SW480 (cell line): Measurements from ENCODE around the gene SPINK14.

Experiments
- DNase-seq: peaks from one replicate; pipeline ENCODE4 v3.0.0-alpha.2; 2016; ENCODE audit warnings: low spot score

The SPINK14 gene

GRCh38 chr5:148201151-148201550, 32.8 kb downstream of the SPINK14 start:
- DNase-seq, result no peak

DNA sequence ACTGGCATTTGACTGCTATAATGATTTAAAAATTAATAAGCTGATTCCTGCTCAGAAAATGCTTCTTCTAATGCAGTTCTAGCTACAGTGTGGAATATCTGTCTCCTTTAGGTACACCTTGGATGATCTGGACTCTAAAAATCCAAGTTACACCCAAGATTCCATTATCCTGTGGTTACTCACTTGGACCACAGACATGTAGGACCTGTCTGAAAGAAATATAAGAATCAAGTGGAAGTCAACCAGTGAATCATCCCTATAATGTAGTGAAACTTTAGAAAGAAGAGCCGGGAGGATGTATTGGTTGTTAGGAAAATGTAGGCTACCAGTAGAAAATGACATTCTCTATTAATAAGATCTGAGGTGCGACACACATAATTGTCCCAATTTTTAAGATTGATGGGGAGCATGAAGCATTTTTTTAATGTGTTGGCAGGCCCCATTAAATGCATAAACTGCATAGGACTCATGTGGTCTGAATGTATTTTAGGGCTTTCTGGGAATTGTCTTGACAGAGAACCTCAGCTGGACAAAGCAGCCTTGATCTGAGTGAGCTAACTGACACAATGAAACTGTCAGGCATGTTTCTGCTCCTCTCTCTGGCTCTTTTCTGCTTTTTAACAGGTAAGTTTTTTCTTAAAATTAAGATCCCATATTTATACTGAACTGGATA, 34.3 kb downstream of the SPINK14 start, which contains the start of gene SPINK6:
SPINK6 (plus strand) TSS at position 512 of the 673 bp plus-strand sequence; CDS start at position 567, 55 bp downstream.
- no peak for DNase-seq

DNA sequence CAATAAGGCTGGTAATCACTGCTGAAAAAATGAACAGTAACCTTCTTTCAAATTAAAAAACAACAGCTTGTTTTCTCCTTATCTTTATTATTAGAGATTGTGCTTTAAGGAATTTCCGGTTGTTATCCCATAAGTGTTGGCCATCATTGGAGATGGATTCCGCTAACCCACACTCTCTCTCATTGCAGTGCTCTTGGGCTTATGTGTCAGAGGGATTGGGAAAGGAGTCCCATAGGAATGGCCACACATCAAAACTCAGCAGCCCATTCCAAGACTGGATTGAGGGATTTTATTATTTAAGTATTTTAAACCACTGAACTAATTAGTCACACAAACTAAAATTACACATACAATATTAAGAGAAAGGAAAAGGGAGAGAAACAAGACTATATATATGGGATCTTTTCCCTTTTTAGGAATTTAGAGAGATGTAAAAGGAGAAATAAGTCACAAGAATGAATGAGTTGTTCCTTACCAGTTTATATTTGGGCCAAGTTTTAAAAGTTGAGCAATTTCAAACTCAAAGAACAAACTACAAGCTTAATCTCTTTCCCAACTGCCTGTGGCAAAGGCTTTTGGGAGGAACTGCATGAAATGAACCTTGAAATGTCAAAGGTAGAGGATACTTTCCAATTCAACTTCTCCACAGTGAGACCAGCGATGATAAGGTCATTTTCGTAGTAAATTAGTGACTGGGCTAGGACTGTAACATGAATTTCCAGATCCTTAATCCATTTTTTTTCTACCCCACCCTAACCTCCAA, 36.9 kb downstream of the SPINK14 start:
- no peak for DNase-seq

GRCh38 chr5:148205865-148206264, 37.5 kb downstream of the SPINK14 start:
- no peak for DNase-seq

- no peak for DNase-seq
Measured at GRCh38 chr5:148206620-148207019, 38.3 kb downstream of the SPINK14 start.

GRCh38 chr5:148208226-148208625, 39.9 kb downstream of the SPINK14 start:
- no peak for DNase-seq

- no peak for DNase-seq
Measured at GRCh38 chr5:148209151-148209770, 40.9 kb downstream of the SPINK14 start.

DNA sequence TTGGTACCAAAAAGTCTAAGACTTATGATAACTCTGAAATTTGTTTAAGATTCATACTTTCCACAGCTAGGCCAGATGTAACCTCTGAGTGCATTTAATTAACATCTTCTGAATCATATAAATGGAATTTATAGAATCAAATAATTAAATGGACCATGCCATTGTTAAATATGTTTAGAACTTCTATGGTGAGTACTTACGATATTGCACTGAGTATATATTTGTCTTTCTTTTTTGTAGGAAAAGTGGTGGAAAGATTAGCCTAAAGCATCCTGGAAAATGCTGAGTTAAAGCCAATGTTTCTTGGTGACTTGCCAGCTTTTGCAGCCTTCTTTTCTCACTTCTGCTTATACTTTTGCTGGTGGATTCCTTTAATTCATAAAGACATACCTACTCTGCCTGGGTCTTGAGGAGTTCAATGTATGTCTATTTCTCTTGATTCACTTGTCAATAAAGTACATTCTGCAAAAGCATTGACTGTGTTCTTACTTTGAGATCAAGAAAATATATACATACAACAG, 46.4 kb downstream of the SPINK14 start:
- no peak for DNase-seq

DNA sequence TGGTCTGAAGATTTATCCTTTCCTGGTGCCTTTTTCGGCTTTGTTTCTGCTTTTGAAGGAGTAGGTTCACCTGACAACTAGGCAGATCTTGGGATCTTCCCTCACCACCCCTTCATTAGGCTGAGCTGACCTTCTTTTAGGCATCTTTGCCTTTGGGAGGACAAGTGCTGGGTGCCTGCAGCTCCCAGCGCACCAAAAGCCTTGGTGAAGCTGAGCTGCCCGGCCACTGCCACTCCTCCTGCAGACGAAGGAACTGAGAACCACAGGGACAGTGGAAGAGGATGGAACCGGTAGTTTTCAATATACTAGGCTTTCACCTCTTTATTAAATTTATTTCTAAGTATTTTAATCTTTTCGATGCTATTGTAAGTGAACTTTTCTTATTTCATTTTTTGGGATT, 53.2 kb downstream of the SPINK14 start:
- DNase-seq, result no peak

- no peak for DNase-seq
Measured at GRCh38 chr5:148224117-148224742, 55.9 kb downstream of the SPINK14 start.
